COLO668 (cell line): ENCODE results near the gene NFIL3.
"Not testable (repeated sequence)": the region's sequence is repeated elsewhere in the genome, so short reads cannot be mapped to it uniquely, and the experiment has no call there.

Experiments
- DNase-seq: peaks from one replicate; lab custom pipeline; 2025; ENCODE audit not compliant: unreplicated experiment; lab: John Stamatoyannopoulos, UW

The NFIL3 gene

DNA sequence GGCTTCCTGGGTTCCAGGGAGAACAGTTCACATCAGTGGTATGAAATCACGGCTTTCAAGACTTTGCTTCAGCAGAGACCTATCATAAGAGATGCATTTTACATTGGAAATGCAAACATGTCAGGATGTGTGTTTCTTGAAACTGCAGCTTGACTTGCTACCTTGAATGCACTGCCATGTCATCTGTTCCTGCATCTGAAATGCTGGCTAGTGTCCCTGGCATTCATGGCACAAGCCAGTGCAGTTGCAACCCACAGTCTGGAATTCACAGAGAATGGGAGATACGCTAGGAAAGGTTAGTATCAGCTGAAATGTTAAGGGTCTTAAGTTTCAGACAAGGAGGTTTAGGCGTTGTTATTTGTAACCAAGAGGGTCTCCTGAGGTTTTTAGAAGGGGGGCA is 24.7 kb downstream of the NFIL3 start:
- DNase-seq, result no peak

DNA sequence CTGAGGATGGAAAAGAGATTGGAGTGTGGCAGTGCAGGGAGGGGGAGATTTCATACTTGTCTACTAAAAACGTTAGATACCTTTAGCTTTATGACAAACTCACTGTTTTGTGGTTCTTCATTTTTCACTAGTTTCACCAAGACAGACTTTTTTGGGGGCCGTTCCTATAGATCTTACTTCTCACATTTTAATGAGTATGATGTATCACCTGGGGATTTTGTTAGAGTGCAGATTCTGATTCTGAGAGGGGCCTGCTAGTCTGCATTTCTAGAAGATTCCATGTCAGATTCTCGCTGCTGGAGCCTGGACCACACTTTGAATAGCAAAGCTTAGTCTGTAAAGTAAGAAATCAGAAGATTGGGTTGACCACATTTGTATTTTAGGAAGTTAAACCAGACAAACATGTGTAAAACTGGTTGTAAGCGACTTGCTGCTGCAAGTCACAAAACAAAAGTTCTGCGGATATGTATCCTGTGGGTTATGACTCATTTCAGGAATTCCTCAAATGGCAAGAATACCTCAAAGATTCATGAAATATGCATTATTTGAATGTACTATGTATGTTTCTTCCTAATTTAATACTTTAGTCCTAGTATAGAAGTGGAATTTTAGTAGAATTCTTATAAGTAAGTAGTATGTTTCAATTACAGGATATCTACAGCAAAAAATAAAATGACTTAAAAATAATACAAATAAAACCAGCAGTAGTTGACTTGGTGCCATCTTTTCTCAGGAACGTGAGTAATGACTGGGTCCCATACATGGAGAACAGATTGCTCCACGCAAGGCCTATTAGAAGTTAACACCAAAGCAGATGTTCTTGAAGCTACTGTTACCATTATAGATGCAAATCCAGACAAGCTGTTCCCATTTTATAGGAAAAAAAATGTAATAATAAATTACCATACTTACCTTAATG is 27.8 kb downstream of the NFIL3 start:
- DNase-seq, result no peak

DNA sequence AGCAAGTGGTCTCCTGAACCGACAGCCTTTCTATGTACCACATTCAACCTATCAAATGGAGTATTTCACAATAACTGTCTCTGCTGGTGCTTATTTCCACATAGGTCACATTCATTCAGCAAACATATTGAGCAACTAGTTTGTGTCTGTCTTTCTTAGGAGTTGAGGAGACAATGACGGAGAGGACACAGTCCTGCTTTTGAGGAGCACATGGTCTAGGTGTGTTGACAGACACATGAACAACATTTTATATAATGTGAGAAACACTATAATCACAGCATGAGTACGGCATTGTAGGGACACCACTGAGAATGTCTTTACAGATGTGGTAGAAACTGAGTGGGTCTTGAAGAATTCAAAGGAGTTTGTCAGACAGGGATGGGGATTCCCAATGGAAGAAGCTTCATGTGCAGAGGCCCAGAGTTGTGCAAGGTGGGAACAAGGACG is 28.5 kb downstream of the NFIL3 start:
- DNase-seq, result no peak

DNA sequence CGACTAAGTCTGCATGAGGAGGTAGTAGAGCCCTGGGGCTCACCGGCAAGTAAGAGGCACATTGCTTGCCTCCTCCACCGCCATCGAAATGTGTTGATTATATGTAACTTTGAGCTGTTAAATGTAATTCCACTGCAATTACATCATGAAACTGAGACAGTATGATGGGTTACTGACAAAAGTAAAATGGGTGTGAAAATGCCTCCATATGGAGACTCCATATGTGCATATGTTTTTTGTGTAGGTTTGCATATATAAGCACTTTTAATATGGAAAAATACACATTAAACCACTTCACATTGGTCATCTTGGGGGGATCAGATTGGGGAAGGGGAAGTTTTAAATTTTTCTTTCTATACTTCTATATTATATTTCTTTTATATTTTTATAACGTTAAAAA is 29.8 kb downstream of the NFIL3 start:
- DNase-seq, result no peak

DNA sequence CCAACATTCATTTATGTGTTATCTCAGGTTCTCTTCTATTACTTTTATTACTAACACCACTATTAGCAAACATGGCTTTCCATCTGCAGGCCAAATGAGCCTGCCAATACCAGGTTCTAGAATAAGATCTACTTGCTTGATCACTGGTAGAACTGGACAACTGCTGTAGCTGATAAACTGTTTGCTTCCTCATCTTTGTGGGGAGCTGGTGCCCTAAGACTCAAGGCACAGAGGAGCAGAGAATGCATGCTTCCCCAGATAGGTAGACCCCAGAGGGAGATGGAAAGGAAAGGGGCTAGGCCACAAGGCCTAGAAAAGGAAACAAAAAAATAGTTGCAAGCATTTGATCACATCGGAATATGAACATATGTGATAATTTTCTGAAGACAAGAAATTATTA is 31.2 kb downstream of the NFIL3 start:
- DNase-seq, result no peak

DNA sequence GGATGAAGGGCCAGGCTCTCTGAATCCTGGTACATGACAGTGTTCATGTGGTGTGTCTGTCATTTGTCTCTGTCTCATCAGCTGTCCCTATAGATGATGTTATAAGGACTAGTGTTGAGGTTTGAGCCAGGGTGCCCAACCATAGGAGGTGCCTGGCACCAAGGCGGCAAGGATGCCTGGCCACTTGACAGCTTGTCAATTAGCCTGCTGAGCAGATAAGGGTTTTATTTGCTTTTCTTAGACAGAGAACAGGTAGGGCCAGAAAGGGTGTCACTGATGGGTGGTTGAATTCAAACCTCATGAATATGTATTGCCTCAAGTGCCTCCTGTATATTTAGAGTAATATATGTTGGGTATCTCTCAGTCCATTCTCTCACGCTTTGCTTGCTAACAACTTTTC is 31.8 kb downstream of the NFIL3 start:
- DNase-seq, result no peak

DNA sequence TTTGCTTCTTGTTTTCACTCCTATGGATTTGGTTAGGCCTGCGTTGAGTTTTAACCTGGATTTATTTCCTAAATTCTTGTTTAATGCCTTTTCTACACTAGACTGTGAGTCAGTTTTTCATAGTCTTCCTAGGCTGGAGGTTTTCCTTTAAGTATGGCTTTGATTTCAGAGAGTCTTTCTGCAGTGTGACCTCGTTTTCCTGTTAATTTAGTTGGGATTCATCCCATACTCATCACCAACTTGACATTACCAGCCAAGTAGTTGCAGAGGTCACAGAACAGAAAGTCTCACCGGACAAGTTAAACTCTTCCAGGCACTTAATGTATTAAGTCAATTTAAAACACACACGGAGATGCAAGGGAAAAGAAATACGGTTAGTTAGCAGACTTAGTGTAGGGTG is 32.2 kb downstream of the NFIL3 start:
- DNase-seq, result no peak

DNA sequence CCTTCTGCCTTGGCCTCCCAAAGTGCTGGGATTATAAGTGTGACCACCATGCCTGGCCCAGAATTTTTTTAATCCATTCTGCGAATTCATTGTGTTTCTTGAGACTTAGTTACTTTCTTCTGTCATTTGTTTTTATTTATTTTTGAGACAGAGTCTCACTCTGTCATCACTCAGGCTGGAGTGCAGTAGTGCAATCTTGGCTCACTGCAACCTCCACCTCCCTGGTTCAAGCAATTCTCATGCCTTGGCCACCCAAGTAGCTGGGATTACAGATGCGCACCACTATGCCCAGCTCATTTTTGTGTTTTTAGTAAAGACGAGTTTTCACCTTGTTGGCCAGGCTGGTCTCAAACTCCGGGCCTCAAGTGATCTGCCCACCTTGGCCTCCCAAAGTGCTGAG is 33.9 kb downstream of the NFIL3 start:
- not testable (repeated sequence) for DNase-seq

DNA sequence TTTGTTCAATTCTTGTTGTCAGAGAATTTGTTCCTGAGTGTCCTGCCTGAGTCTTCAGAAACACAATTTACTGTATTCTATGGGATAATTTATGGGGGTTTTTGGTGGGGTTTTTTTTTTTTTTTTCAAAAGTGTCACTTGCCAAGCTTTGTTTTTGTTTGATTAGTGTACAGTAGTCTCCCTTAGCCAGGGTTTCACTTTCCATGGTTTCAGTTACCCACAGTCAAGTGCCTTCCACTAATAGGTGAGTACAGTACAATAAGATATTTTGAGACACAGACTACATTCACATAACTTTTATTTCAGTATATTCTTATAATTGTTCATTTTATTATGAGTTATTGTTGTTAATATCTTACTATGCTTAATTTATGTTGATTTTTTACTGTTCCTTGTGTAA is 36.9 kb downstream of the NFIL3 start:
- DNase-seq, result no peak

DNA sequence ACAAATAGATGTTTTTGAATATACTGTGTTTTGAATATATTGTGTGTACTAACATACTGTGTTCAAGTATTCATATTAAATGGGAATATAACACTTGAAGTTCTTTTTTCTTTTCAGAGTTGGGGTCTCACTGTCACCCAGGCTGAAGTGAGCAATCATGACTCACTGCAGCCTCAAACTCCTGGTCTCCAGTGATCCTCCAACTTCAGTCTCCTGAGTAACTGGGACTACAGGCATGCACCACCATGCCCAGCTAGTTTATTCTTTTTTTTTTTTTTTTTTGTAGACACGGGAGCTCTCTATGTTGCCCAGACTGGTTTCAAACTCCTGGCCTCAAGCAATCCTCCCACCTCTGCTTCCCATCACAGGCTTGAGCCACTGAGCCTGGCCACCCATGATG is 38.7 kb downstream of the NFIL3 start:
- DNase-seq, result no peak

DNA sequence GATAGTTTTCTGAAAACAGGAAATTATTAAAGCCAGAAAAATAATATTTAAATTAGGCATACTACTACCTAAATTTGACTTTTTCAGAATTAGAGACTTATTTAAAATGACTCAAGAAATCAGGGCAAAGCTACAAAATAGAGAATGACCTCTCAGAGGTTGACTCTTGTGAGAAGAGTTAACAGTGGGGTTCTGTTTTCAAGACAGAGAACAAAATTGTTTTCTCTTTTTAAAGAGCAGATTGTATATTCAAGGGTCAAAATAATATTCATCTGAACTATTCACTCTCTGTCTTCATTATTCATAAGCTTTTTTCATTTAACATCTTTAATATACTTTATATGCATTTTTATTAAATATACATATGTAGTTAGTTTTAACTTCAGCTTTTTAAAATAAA is 40.1 kb downstream of the NFIL3 start:
- no peak for DNase-seq

DNA sequence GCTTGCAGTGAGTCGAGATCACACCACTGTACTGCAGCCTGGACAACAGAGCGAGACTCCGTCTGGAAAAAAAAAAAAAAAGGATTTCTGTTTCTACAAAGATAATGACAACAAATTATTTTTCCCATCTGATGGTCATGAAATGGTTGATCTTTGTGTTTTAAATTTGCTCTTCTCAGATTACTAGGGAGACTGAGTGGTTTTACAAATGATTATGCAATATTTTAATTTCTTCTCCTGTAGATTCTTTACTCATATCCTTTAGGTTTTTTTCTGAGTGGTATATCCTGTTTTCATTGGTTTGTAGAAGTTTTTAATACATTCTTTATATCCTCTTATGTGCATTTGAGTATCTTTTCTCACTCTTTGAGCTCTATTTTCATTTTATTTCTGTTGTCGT is 41.3 kb downstream of the NFIL3 start:
- no peak for DNase-seq

DNA sequence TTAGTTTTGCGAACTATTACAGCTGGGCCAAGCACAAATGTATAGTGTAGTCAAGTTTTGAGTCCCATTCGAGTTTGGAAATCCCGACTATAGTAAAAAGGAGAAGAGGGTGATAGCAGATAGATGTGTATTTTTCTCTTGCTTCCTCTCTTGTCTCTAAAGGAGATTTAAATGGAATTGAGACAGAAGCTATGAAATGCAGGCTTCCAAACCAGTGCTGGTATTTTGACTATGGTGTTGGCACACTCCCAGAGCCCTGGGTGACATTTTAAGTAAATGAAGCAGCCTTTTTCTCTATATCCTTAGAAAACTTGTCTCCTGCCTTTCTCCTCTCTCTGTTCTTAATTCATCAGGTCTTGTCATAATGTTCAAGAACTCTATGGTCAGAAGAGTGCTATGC is 44.2 kb downstream of the NFIL3 start:
- no peak for DNase-seq

DNA sequence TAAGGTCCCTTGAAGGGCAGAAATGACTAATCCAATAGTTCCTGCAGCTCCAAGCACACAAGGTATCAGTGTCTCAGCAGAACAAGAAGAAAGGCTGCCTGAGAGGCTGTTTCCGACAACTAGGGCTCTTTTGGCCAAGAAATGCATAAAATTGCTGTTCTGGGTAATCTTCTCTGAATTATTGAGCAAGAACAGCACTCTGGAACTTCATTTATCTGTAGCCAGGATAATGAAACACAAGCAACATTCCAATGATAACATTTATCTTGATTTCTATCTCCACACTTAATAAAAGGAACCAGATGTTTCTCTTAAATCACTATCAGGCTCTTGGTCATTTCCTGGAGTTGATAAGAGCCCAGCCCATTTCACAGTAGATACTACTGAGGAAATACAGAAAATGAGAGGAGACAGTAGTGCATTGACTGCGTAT is 44.9 kb downstream of the NFIL3 start:
- no peak for DNase-seq

DNA sequence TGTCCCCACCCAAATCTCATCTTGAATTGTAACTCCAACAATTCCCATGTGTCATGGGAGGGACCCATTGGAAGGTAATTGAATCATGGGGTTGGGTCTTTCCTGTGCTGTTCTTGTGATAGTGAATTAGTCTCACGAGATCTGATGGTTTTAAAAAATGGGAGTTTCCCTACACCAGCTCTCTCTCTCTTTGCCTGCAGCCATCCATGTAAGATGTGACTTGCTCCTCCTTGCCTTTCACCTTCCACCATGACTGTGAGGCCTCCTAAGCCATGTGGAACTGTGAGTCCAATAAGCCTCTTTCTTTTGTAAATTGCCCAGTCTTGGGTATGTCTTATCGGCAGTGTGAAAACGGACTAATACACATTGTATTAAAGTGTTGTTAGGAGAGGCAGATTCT is 45.6 kb downstream of the NFIL3 start:
- not testable (repeated sequence) for DNase-seq

DNA sequence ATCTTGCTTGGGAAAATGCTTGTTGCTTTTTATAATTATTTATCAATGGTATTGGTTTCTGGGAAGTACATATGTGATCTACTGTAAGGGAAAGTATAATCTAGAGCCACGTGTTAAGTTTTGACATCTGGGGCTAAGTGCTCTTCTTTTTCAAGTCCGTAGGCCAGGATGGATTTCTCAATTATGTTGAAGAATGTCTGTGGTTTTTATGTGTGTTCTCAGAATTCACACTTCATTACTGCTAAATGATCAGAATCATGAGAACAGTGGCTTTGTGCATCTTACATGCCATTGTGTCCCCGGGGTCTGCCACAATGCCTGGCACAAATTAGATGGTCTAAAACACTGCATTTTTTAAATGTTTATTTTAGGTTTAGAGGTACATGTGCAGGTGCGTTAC is 47.4 kb downstream of the NFIL3 start:
- DNase-seq, result no peak

DNA sequence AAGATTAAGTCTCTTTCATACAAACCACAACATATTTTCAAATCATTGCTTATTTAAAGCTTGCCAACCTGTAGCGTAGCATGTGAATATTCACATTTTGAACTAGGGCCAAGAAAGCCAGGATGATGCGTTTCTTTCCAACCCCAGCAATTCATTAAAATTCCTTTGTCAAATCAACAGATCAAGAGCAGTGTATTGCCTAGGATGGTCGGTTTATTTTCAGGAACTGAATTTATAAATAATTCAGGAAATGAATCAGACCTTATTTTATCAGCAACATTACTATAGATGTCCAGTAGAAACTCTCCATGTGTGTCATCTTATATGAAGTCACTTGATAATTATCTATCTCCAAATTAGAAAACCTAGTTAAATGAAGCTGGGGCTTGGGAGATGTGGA is 48.7 kb downstream of the NFIL3 start:
- DNase-seq, result no peak

DNA sequence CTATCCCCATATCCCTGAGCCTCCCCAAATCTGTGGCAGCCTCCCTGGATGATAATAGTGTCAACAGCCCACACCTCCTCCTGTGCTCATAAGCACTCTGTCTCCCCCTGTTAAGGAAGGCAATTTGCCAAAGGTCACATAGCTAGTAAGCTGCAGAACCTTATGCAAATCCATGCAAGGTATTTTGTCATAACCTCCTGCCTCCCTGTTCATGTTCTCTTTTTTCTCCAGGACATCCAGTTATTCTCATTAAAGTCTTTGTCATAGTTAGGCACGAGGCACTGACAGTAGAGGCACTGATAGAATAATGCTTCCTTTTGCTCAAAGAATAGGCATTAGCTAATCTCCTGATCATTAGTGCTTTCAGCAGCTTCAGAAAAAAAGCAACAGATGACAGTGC is 51.7 kb downstream of the NFIL3 start:
- no peak for DNase-seq

DNA sequence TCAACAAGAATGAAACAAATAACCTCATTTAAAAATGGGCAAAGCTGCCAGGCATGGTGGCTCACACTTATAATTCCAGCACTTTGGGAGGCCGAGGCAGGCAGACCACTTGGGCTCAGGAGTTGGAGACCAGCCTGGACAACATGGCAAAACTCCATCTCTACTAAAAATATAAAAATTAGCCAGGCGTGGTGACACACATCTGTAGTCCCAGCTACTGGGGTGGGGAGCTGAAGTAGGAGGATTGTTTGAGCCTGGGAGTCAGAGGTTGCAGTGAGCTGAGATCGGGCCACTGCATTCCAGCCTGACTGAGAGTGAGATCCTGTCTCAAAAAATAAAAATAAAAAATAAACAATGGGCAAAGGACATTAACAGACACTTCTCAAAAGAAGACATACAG is 53.6 kb downstream of the NFIL3 start:
- not testable (repeated sequence) for DNase-seq

DNA sequence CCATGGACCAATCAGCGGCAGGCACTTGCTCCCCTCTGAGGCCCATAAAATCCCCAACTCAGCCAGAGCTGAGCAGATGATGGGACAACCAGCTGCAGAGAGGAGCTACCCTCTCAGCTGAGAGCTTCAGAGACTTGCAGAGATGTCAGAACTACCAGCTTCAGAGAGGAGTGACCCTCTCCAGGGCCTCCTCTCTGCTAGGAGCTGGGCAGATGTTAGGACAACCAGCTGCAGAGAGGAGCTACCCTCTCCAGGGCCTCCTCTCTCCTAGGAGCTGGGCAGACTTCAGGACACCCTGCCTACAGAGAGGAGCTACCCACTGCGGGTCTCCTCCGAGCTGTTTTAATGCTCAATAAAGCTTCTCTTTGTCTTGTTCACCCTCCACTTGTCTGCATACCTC is 58.9 kb downstream of the NFIL3 start:
- DNase-seq, result no peak

DNA sequence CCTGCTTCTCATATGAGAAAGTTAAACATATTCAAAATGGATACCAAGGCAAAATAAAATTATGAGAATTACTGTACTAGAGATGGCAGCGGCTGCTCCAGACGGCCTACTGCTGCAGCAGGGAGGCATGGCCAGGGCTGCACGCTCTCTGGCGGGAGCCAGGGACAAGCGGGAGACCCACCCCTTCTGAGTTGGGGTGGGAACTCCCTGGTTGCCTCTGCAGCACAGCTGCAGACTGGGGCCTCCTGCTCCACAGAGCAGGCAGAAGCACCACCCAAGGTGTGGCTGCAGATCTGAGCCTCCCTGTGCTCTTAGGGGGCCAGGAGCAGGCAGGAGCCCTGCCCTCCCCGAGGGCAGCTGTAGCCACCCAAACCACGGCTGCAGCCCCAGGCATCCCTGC is 59.6 kb downstream of the NFIL3 start:
- DNase-seq, result no peak

DNA sequence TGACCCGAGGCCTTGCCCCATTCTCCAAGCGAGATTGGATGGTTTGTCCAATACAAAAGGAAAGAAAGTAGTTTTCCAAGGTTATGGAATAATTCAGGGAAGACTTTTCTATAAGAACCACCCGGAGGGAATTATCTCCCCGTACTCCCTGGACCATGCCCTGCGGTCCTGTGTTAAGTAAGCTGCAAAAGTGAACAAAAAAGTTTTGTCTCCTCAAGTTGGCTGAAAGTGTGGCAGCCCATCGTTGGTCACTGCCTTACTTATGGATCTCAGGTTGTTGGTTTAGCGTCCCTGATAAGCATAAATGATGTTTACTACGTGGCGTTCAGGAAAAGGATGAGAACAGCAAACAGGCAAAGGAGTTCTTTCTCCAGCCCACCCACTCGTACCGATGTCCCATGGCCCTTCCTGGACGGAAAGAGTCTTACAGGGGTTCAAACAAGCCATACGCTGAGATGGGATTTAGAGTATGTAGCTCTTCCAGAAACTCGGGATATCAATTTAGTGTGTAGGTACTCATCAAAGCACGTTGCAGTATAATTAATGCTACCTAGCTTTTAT is 61.5 kb downstream of the NFIL3 start:
- no peak for DNase-seq
